HG02981 (cell line): Measurements from ENCODE around the gene TTI1.
A peak's percentile ranks its signal among the peaks of the same experiment; 100 is the strongest.
"Not testable (repeated sequence)": the region's sequence is repeated elsewhere in the genome, so short reads cannot be mapped to it uniquely, and the experiment has no call there.

Experiments
- ATAC-seq: cut with Tn5 transposase; IDR thresholded peaks from one replicate; pipeline ENCODE4 v1.9.1; 2021; ENCODE audit warnings: mild to moderate bottlenecking, moderate library complexity; ENCODE audit not compliant: unreplicated experiment

The TTI1 gene

GRCh38 chr20:38012332-38012731 is 20.9 kb downstream of the TTI1 start:
- ATAC-seq, result no peak

- ATAC-seq, result no peak
These were observed 21.6 kb downstream of the TTI1 start for GRCh38 chr20:38011696-38012095.

DNA sequence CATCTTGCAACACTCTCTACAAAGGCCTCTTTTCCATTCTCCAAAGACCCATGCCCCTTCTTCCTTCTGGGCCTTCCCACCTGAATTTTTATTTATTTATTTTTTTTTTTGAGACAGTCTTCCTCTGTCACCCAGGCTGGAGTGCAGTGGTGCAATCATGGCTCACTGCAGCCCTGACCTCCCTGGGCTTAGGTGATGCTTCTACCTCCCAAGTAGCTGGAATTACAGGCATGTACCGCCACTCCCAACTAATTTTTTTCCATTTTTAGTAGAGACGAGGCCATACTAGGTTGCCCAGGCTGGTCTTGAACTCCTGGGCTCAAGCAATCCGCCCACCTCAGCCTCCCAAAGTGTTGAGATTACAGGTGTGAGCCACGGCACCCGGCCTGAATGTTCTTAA is 23.8 kb downstream of the TTI1 start:
- ATAC-seq, result not testable (repeated sequence)

GRCh38 chr20:38008233-38008944 is 24.9 kb downstream of the TTI1 start:
- no peak for ATAC-seq

DNA sequence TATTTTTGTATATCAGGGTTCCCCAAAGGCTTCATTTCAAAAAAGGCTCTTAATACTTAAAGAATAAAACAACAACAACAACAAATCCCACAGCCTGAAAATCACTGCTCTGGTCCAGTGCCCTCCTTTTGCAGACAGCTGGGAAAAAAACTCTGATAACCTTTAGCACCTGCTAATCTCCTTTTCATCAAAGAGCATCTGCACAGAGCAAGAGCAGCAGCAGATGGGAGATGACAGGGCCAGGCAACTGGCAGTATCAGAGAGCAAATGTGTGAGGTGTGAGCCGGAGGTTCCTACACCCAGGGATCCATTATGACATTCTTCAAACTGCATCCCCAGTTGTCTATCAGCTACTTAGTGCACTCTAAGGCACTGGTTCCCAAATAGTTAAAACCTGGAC is 25.7 kb downstream of the TTI1 start:
- no peak for ATAC-seq

GRCh38 chr20:38005903-38006302 is 27.4 kb downstream of the TTI1 start:
- no peak for ATAC-seq

- no peak for ATAC-seq
These were observed 28.8 kb downstream of the TTI1 start for GRCh38 chr20:38004416-38004815.

DNA sequence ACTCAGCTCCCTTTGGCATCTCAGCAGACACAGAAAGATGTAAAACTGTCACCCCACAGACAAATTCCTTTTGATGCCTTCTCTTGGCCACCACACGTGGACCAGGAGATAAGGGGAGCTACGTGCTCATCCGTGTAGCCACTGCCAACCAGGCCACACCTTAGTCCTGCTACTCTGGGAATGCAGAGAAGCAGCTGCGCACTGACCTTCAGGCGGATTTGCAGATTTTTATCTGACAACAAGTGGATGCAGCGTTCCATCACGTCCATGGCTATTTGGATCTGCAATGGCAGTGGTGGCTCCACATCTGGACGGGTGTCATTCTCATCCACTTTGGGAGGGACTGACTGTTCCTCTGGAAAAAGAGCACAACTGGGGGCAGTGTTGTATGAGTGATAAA is 30.8 kb downstream of the TTI1 start:
- no peak for ATAC-seq

- no peak for ATAC-seq
These were observed 31.3 kb downstream of the TTI1 start for GRCh38 chr20:38001981-38002380.

GRCh38 chr20:38001173-38001875 is 31.9 kb downstream of the TTI1 start:
- no peak for ATAC-seq

GRCh38 chr20:38000293-38000692 is 33.0 kb downstream of the TTI1 start:
- ATAC-seq, result no peak

GRCh38 chr20:37999526-38000263 is 33.6 kb downstream of the TTI1 start:
- ATAC-seq, result no peak

DNA sequence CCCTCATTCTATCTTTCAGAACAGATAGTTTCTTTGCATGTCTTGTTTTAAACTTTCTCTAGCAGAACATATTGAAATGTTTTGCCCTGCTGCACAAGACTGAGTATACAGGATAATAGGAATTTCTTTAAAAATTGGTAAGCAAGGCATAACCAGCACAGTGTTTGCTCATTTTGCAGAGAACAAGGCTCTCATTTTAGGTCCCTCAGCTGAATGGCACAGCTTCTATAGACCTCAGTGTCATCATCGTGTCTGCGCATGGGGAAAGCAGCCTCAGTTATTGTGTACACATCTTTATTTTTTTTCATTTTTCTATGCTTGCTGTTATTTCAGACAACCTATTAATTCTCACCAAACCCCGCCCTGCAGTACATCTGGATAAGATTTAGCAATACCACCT is 35.7 kb downstream of the TTI1 start:
- no peak for ATAC-seq

DNA sequence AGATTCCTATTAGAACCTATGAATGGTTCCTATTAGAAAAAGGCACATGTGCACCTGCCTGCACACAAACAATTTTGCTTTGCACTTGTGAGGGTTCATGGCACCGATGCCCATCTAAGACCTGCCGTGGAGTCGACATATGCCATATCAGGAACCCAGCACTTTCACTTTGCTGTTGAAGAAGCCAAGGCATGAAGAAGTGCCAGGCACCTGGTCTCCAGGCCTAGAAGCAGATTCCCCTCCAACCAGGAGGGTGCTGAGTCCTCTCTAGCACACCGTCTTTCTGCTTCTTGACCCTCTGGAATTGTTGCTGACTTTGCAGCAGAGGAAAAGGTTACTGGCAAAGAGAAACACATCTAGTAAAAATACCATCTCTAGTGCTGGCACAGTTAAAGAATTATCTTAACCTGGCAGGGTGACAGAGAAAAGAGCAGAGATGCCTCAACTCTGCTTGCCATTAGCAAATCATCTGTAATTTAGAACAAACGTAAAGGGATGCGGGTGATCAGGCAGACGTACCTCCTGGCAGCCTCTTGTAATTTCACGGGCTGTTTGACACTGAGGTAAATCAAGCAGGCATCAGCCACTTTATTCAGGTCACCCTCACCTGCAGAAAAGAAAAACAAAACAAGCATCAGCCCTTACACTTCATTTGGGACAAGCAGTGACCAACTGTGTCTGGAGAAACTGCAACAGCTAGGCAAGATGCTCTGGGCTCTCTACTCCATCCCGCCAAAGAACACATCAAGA is 37.2 kb downstream of the TTI1 start:
- no peak for ATAC-seq

DNA sequence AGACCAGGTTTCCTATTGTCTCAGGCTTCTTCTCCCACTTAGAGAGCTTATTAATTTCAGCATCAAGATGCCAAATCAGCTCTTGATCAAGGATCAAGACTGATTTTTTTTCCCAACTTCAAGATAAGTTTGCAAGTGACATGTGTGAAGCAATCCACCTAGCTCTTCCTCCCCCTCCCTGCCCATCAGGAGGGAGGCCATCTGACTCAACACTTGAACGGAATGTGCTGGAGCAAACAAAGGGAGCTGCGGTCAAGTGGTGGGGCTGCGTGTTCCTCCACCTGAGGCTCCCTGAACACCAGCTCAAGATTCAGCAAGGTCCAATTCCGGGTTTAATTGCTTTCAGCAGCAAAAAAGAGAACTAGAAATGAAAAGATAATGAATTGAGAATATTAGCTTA is 38.7 kb downstream of the TTI1 start:
- no peak for ATAC-seq

- ATAC-seq, result no peak
These were observed 40.4 kb downstream of the TTI1 start for GRCh38 chr20:37992802-37993409.

DNA sequence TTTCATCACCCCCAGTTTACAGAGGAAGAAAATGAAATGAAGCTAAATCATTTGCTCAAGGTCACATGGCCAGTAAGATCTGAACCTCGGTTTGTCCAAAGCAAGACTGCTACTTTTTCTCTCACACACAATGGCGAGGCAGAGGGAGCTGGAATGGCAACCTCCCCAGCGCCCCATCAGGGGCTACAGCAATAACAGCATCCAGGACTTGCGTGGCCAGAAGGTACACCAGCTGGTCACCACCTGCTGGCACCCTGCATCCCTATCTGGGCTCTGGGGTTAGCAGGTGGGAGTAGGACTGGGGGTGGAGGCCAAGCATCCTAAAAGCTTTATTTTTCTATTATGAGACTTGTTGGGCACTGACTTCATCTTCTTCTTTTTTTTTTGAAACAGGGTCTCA is 41.3 kb downstream of the TTI1 start:
- no peak for ATAC-seq

DNA sequence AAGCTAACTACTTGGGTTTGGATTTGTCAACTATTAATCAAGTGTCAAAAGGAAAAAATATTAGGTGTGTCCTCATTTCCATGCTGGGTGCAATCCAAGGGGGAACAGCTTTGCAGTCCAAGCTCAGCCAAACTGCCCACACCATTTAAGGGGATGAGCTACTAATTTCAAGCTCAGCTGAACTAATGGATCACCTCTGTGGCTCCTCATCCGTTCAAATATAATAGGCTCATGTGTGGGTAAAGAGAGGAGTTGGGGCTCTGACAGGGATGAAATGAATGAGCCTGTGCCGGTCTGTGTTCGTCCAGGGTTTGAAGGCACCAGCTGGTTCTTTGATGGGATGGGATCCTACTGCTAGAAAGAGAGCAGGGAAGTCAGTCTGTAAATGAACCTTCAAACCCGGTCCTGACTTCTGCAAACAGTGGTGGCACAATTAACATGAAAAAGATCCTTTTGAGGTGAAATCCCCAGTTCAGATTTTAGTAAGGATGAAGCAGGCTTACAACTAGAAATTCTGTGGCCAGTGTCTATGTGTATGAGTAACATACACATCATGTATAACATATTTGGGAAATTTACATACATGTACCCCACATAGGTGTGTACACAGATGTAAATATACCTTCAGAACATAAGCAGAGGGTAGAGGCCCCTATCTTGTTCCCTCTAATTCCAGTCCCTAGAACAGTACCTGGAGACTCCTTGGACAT is 41.9 kb downstream of the TTI1 start:
- no peak for ATAC-seq

DNA sequence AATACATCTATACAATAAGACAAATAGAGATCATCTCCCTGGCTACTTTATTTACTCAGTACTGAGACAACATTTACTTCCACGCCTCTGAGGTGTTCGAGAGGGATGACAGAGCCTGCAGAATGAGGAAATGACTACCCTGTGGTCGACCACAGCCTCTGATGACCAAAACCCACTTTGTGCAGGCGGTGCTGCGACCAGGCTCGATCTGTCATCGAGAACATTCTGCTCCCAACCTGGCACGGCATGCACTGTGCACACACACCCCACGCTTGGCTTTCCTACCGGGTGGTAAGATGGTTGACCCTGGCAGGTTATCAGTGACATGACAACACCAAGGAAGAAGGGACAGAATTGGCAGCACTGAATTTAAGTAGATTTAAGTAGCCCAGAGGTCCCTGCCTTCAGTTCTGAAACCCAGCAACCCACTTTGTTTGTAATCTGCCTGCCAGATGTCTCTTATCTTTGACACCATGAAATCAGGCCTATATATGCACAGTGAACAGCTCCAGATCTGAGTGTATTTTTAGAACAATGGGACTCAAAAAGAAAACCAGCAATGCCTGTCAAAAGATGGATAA is 42.6 kb downstream of the TTI1 start:
- ATAC-seq, result peak; percentile 94
